Measurements from ENCODE around the gene TAS2R8. TPM values are rescaled to one million over a fixed set of nuclear protein-coding genes. Genes with fewer than 3 reads are reported as not detected.

TAS2R8 gene
- total RNA-seq: under 1 TPM; 0.11 to 0.89 TPM
- polyA plus RNA-seq (ENCODE audit: insufficient read length in 2 of 2): not detected
- long read RNA-seq, donor 1: 0 reads
- long read RNA-seq, donor 2: 0 reads
- long read RNA-seq, donor 3: 0 reads
- long read RNA-seq, donor 4: 0 reads

- Histone ChIP-seq H3K4me1 (ENCODE audit: control insufficient read depth, insufficient read depth, low read length) (no peaks in the 10 kb centered on the region), H3K27ac (ENCODE audit: low read depth, low read length) (no peak within 1 kb of the TSS), H3K27me3 (ENCODE audit: control insufficient read depth, insufficient read depth, low read length) (no peaks in the 10 kb centered on the region), H3K9me3 (ENCODE audit: control insufficient read depth, insufficient read depth, low read length) (no peaks in the 10 kb centered on the region), H3K4me3 (ENCODE audit: low read depth, low read length) (no peak within 1 kb of the TSS), H3K36me3 (ENCODE audit: control insufficient read depth, insufficient read depth, low read length) (no peaks in the 10 kb centered on the region)
- DNase-seq (ENCODE audit: low read depth in 4 of 6, low spot score in 6 of 6): peak in 2 of 6 donors; percentile 7 to 69
- no CpG with 5 or more reads among the region's 1 CpG for WGBS (ENCODE audit: insufficient coverage)
These were observed at the start of gene TAS2R8 for GRCh38 chr12:10807186-10807585. Gene TAS2R8, minus strand, starts transcription at chr12:10807286. Its CDS starts 306 bp downstream, at chr12:10806980.

GRCh38 chr12:10855807-10856206 lies 48.7 kb upstream of the TAS2R8 start:
- Histone ChIP-seq H3K27ac (ENCODE audit: low read depth, low read length) (no peak overlapping the region), H3K27me3 (ENCODE audit: control insufficient read depth, insufficient read depth, low read length) (no peaks in the 10 kb centered on the region), H3K4me1 (ENCODE audit: control insufficient read depth, insufficient read depth, low read length) (no peaks in the 10 kb centered on the region), H3K36me3 (ENCODE audit: control insufficient read depth, insufficient read depth, low read length) (peaks cover 5% of the 10 kb centered on the region), H3K4me3 (ENCODE audit: low read depth, low read length) (no peak overlapping the region), H3K9me3 (ENCODE audit: control insufficient read depth, insufficient read depth, low read length) (peaks cover 9% of the 10 kb centered on the region)
- DNase-seq (ENCODE audit: low read depth in 4 of 6, low spot score in 6 of 6): no peak
- WGBS (ENCODE audit: insufficient coverage): 90% methylated on average over 2 of the region's 2 CpGs

GRCh38 chr12:10853776-10854175 lies 46.7 kb upstream of the TAS2R8 start:
- DNase-seq (ENCODE audit: low read depth in 4 of 6, low spot score in 6 of 6): no peak
- Histone ChIP-seq H3K36me3 (ENCODE audit: control insufficient read depth, insufficient read depth, low read length) (peaks cover 5% of the 10 kb centered on the region), H3K4me3 (ENCODE audit: low read depth, low read length) (no peak overlapping the region), H3K4me1 (ENCODE audit: control insufficient read depth, insufficient read depth, low read length) (no peaks in the 10 kb centered on the region), H3K27ac (ENCODE audit: low read depth, low read length) (no peak overlapping the region), H3K27me3 (ENCODE audit: control insufficient read depth, insufficient read depth, low read length) (no peaks in the 10 kb centered on the region), H3K9me3 (ENCODE audit: control insufficient read depth, insufficient read depth, low read length) (peaks cover 9% of the 10 kb centered on the region)
- 92% methylated on average over 2 of the region's 2 CpGs for WGBS (ENCODE audit: insufficient coverage)

DNA sequence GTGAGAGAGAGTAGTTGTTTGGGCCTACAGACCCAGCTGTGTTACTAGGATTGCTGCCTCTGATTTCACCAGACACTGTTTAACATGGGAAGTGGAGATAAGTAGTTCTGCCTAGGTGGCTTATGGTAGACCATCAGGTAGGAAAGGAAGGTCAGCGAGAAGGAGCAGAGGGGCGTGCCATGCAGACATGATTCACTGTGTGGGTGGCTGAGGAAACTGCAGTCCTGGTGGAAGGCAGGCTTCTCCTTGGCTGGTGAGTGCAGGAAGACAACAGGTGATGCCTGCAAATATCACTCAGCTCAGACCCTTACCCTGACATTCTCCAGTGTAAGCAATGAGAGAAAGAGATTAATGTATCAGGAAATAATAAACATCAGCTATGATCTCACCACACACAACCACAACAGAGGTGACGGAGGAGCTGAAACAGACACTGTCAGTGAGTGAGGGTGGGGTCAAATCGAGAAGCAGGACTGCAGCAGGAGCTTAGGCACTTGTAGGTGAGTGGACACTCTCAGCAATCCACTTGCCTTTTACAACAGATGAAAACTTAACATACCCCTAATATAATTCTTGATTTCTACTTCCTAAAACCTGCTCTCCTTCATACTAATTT lies 44.3 kb upstream of the TAS2R8 start:
- 96% methylated on average over 2 of the region's 4 CpGs for WGBS (ENCODE audit: insufficient coverage)
- Histone ChIP-seq H3K4me1 (ENCODE audit: control insufficient read depth, insufficient read depth, low read length) (no peaks in the 10 kb centered on the region), H3K27me3 (ENCODE audit: control insufficient read depth, insufficient read depth, low read length) (no peaks in the 10 kb centered on the region), H3K9me3 (ENCODE audit: control insufficient read depth, insufficient read depth, low read length) (peaks cover 4% of the 10 kb centered on the region), H3K4me3 (ENCODE audit: low read depth, low read length) (no peak overlapping the region), H3K27ac (ENCODE audit: low read depth, low read length) (no peak overlapping the region), H3K36me3 (ENCODE audit: control insufficient read depth, insufficient read depth, low read length) (peaks cover 7% of the 10 kb centered on the region)
- no peak for DNase-seq (ENCODE audit: low read depth in 4 of 6, low spot score in 6 of 6)

GRCh38 chr12:10849425-10849878 lies 42.4 kb upstream of the TAS2R8 start, which contains the start of gene PRR4:
Gene PRR4, minus strand, starts transcription at chr12:10849475. Its CDS starts 38 bp downstream, at chr12:10849437.
- Histone ChIP-seq H3K4me1 (ENCODE audit: control insufficient read depth, insufficient read depth, low read length) (no peaks in the 10 kb centered on the region), H3K36me3 (ENCODE audit: control insufficient read depth, insufficient read depth, low read length) (peaks cover 2% of the 10 kb centered on the region), H3K9me3 (ENCODE audit: control insufficient read depth, insufficient read depth, low read length) (no peaks in the 10 kb centered on the region), H3K27me3 (ENCODE audit: control insufficient read depth, insufficient read depth, low read length) (no peaks in the 10 kb centered on the region), H3K4me3 (ENCODE audit: low read depth, low read length) (no peak within 1 kb of the TSS), H3K27ac (ENCODE audit: low read depth, low read length) (no peak within 1 kb of the TSS)
- 100% methylated on average over 1 of the region's 4 CpGs for WGBS (ENCODE audit: insufficient coverage)
- no peak for DNase-seq (ENCODE audit: low read depth in 4 of 6, low spot score in 6 of 6)

GRCh38 chr12:10847744-10848143 lies 40.7 kb upstream of the TAS2R8 start:
- Histone ChIP-seq H3K27me3 (ENCODE audit: control insufficient read depth, insufficient read depth, low read length) (no peaks in the 10 kb centered on the region), H3K9me3 (ENCODE audit: control insufficient read depth, insufficient read depth, low read length) (no peaks in the 10 kb centered on the region), H3K4me1 (ENCODE audit: control insufficient read depth, insufficient read depth, low read length) (no peaks in the 10 kb centered on the region), H3K36me3 (ENCODE audit: control insufficient read depth, insufficient read depth, low read length) (peaks cover 2% of the 10 kb centered on the region), H3K27ac (ENCODE audit: low read depth, low read length) (no peak overlapping the region), H3K4me3 (ENCODE audit: low read depth, low read length) (no peak overlapping the region)
- no CpG with 5 or more reads among the region's 2 CpGs for WGBS (ENCODE audit: insufficient coverage)
- DNase-seq (ENCODE audit: low read depth in 4 of 6, low spot score in 6 of 6): no peak

DNA sequence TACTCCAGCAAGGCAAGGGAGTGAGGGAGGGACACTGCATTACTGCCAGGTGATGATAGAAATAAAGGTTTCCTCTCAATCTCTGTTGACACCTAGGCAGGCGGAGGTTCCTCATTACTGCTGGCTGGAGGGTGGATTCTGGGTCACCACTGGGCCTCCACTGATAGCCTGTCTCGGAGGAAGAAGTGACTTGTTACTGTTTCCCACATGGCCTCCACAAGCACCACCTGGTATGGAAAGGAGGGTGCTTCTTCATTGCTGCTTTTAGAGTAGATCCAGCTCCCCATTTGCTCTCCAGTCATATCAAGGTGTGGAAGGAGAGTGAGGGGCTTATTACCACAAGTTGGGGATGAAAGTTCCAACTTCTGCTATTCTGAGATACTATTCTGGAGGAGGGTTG lies 35.8 kb upstream of the TAS2R8 start:
- Histone ChIP-seq H3K9me3 (ENCODE audit: control insufficient read depth, insufficient read depth, low read length) (no peaks in the 10 kb centered on the region), H3K4me3 (ENCODE audit: low read depth, low read length) (no peak overlapping the region), H3K27me3 (ENCODE audit: control insufficient read depth, insufficient read depth, low read length) (no peaks in the 10 kb centered on the region), H3K27ac (ENCODE audit: low read depth, low read length) (no peak overlapping the region), H3K4me1 (ENCODE audit: control insufficient read depth, insufficient read depth, low read length) (no peaks in the 10 kb centered on the region), H3K36me3 (ENCODE audit: control insufficient read depth, insufficient read depth, low read length) (peaks cover 2% of the 10 kb centered on the region)
- DNase-seq (ENCODE audit: low read depth in 4 of 6, low spot score in 6 of 6): no peak
- WGBS (ENCODE audit: insufficient coverage): 93% methylated on average over 2 of the region's 2 CpGs

GRCh38 chr12:10838461-10838860 lies 31.4 kb upstream of the TAS2R8 start:
- no CpG with 5 or more reads among the region's 3 CpGs for WGBS (ENCODE audit: insufficient coverage)
- Histone ChIP-seq H3K4me3 (ENCODE audit: low read depth, low read length) (no peak overlapping the region), H3K36me3 (ENCODE audit: control insufficient read depth, insufficient read depth, low read length) (no peaks in the 10 kb centered on the region), H3K9me3 (ENCODE audit: control insufficient read depth, insufficient read depth, low read length) (no peaks in the 10 kb centered on the region), H3K4me1 (ENCODE audit: control insufficient read depth, insufficient read depth, low read length) (no peaks in the 10 kb centered on the region), H3K27ac (ENCODE audit: low read depth, low read length) (no peak overlapping the region), H3K27me3 (ENCODE audit: control insufficient read depth, insufficient read depth, low read length) (no peaks in the 10 kb centered on the region)
- DNase-seq (ENCODE audit: low read depth in 4 of 6, low spot score in 6 of 6): no peak

DNA sequence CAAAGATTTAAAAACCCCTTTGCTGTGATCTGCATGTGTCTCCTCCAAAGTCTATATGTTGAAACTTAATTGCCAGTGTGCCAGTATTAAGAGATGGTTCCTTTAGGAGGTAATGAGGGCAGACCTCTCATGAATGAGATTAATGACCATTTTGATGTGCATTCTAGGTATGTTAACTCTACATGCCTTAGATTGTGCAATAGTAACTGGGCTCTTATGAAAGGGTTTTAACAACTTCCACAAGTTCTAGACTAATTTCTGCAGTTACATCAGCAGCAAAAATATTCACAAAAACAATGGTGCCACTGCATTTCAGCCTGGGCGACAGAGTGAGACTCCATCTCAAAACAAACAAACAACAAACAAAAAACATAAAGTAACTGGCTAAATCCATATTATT lies 22.9 kb upstream of the TAS2R8 start:
- H3K4me1 ChIP-seq (ENCODE audit: control insufficient read depth, insufficient read depth, low read length): no peaks in the 10 kb centered on the region
- no peak overlapping the region for H3K4me3 ChIP-seq (ENCODE audit: low read depth, low read length)
- H3K36me3 ChIP-seq (ENCODE audit: control insufficient read depth, insufficient read depth, low read length): no peaks in the 10 kb centered on the region
- DNase-seq (ENCODE audit: low read depth in 4 of 6, low spot score in 6 of 6): no peak
- H3K27me3 ChIP-seq (ENCODE audit: control insufficient read depth, insufficient read depth, low read length): no peaks in the 10 kb centered on the region
- WGBS (ENCODE audit: insufficient coverage): no CpG with 5 or more reads among the region's 1 CpG
- H3K27ac ChIP-seq (ENCODE audit: low read depth, low read length): no peak overlapping the region
- no peaks in the 10 kb centered on the region for H3K9me3 ChIP-seq (ENCODE audit: control insufficient read depth, insufficient read depth, low read length)

- no CpG with 5 or more reads among the region's 3 CpGs for WGBS (ENCODE audit: insufficient coverage)
- H3K4me1 ChIP-seq (ENCODE audit: control insufficient read depth, insufficient read depth, low read length): no peaks in the 10 kb centered on the region
- DNase-seq (ENCODE audit: low read depth in 4 of 6, low spot score in 6 of 6): no peak
- H3K27ac ChIP-seq (ENCODE audit: low read depth, low read length): no peak within 1 kb of the TSS
- H3K4me3 ChIP-seq (ENCODE audit: low read depth, low read length): no peak within 1 kb of the TSS
- no peaks in the 10 kb centered on the region for H3K9me3 ChIP-seq (ENCODE audit: control insufficient read depth, insufficient read depth, low read length)
- no peaks in the 10 kb centered on the region for H3K36me3 ChIP-seq (ENCODE audit: control insufficient read depth, insufficient read depth, low read length)
- no peaks in the 10 kb centered on the region for H3K27me3 ChIP-seq (ENCODE audit: control insufficient read depth, insufficient read depth, low read length)
These were observed 19.2 kb upstream of the TAS2R8 start, which contains the start of gene TAS2R10 for GRCh38 chr12:10826258-10826657. Gene TAS2R10, minus strand, starts transcription at chr12:10826358. Its CDS starts 89 bp downstream, at chr12:10826269.

Measured in spinal cord (tissue), 10 donors.